Measurements from ENCODE around the gene TAS2R20. TPM values are rescaled to one million over a fixed set of nuclear protein-coding genes. Genes with fewer than 3 reads are reported as not detected.
"Not testable (repeated sequence)": the region's sequence is repeated elsewhere in the genome, so short reads cannot be mapped to it uniquely, and the experiment has no call there.

The TAS2R20 gene
- polyA plus RNA-seq, 1 donor (not counting 4 experiments of a cell fraction or from before 2014, with no cell fraction given), result 0.43 TPM

GRCh38 chr12:11039171-11039570 is 41.1 kb upstream of the TAS2R20 start:
- DNase-seq (ENCODE audit: low read depth, low spot score) (no peak), FAIRE-seq (no peak)
- Histone ChIP-seq H3K4me1 (ENCODE audit: control insufficient read depth, extremely low read depth, insufficient read depth, low read length) (no peaks in the 10 kb centered on the region), H3K36me3 (ENCODE audit: control insufficient read depth in 2 of 2, extremely low read depth in 1 of 2, insufficient read depth in 2 of 2, low read length in 2 of 2) (no peaks in the 10 kb centered on the region), H3K79me2 (ENCODE audit: control insufficient read depth, insufficient read depth, low read length) (no peaks in the 10 kb centered on the region), H4K20me1 (ENCODE audit: control insufficient read depth, extremely low read depth, insufficient read depth, low read length) (no peaks in the 10 kb centered on the region), H2AFZ (ENCODE audit: control insufficient read depth, low read length) (no peak overlapping the region), H3K9ac (ENCODE audit: control insufficient read depth, extremely low read depth, insufficient read depth, low read length) (no peak overlapping the region), H3K4me2 (ENCODE audit: control insufficient read depth, extremely low read depth, insufficient read depth, low read depth, low read length) (no peak overlapping the region), H3K9me3 (ENCODE audit: control insufficient read depth, low read depth, low read length) (no peaks in the 10 kb centered on the region), H3K4me3 (ENCODE audit: control insufficient read depth in 2 of 3, extremely low read depth in 1 of 3, insufficient read depth in 2 of 3, low read depth in 1 of 3, low read length in 3 of 3) (no peak overlapping the region), H3K27ac (ENCODE audit: control insufficient read depth, insufficient read depth, low read length) (no peak overlapping the region), H3K27me3 (ENCODE audit: control insufficient read depth, extremely low read depth, insufficient read depth, low read length) (no peaks in the 10 kb centered on the region), H3K9me1 (ENCODE audit: control insufficient read depth, extremely low read depth, insufficient read depth, low read length) (no peaks in the 10 kb centered on the region)
- TF ChIP-seq CTCF (optimal IDR thresholded peaks at IDR 0.05 in 1 of 3, IDR thresholded peaks at IDR 0.05 in 1 of 3, conservative IDR thresholded peaks at IDR 0.05 in 1 of 3; ENCODE audit: extremely low read depth in 1 of 3, insufficient read depth in 2 of 3, low read length in 3 of 3) (no peak), EZH2 (IDR thresholded peaks at IDR 0.05; ENCODE audit: low read length) (no peak)
- dilution Hi-C loops (cut with MboI; ENCODE audit: extremely low pct_ligation_motif_present, low sequenced_read_pairs), result no loop called here

- H3K4me2 ChIP-seq (ENCODE audit: control insufficient read depth, extremely low read depth, insufficient read depth, low read depth, low read length); H3K4me3 ChIP-seq (ENCODE audit: control insufficient read depth in 2 of 3, extremely low read depth in 1 of 3, insufficient read depth in 2 of 3, low read depth in 1 of 3, low read length in 3 of 3); H3K36me3 ChIP-seq (ENCODE audit: control insufficient read depth in 2 of 2, extremely low read depth in 1 of 2, insufficient read depth in 2 of 2, low read length in 2 of 2); H3K79me2 ChIP-seq (ENCODE audit: control insufficient read depth, insufficient read depth, low read length); H3K27ac ChIP-seq (ENCODE audit: control insufficient read depth, insufficient read depth, low read length); H3K4me1 ChIP-seq (ENCODE audit: control insufficient read depth, extremely low read depth, insufficient read depth, low read length); DNase-seq (ENCODE audit: low read depth, low spot score); H3K9me3 ChIP-seq (ENCODE audit: control insufficient read depth, low read depth, low read length); H3K9ac ChIP-seq (ENCODE audit: control insufficient read depth, extremely low read depth, insufficient read depth, low read length); dilution Hi-C loops (cut with MboI; ENCODE audit: extremely low pct_ligation_motif_present, low sequenced_read_pairs); H3K27me3 ChIP-seq (ENCODE audit: control insufficient read depth, extremely low read depth, insufficient read depth, low read length); H3K9me1 ChIP-seq (ENCODE audit: control insufficient read depth, extremely low read depth, insufficient read depth, low read length); H4K20me1 ChIP-seq (ENCODE audit: control insufficient read depth, extremely low read depth, insufficient read depth, low read length); H2AFZ ChIP-seq (ENCODE audit: control insufficient read depth, low read length): not testable (repeated sequence)
- FAIRE-seq, result peak; percentile 81
These were observed 35.9 kb upstream of the TAS2R20 start for GRCh38 chr12:11033959-11034358.

GRCh38 chr12:11031307-11031706 is 33.2 kb upstream of the TAS2R20 start, which contains the start of gene TAS2R31:
Gene TAS2R31 (minus strand): TSS chr12:11031407. CDS start chr12:11031335, 72 bp downstream.
- no peaks in the 10 kb centered on the region for H3K79me2 ChIP-seq (ENCODE audit: control insufficient read depth, insufficient read depth, low read length)
- H2AFZ ChIP-seq (ENCODE audit: control insufficient read depth, low read length), result no peak within 1 kb of the TSS
- no peaks in the 10 kb centered on the region for H3K36me3 ChIP-seq (ENCODE audit: control insufficient read depth in 2 of 2, extremely low read depth in 1 of 2, insufficient read depth in 2 of 2, low read length in 2 of 2)
- no peak within 1 kb of the TSS for H3K27ac ChIP-seq (ENCODE audit: control insufficient read depth, insufficient read depth, low read length)
- no peak within 1 kb of the TSS for H3K4me3 ChIP-seq (ENCODE audit: control insufficient read depth in 2 of 3, extremely low read depth in 1 of 3, insufficient read depth in 2 of 3, low read depth in 1 of 3, low read length in 3 of 3)
- H3K9ac ChIP-seq (ENCODE audit: control insufficient read depth, extremely low read depth, insufficient read depth, low read length), result no peak within 1 kb of the TSS
- FAIRE-seq (no peak), DNase-seq (ENCODE audit: low read depth, low spot score) (no peak)
- no peak within 1 kb of the TSS for H3K4me2 ChIP-seq (ENCODE audit: control insufficient read depth, extremely low read depth, insufficient read depth, low read depth, low read length)
- no peaks in the 10 kb centered on the region for H4K20me1 ChIP-seq (ENCODE audit: control insufficient read depth, extremely low read depth, insufficient read depth, low read length)
- no peaks in the 10 kb centered on the region for H3K4me1 ChIP-seq (ENCODE audit: control insufficient read depth, extremely low read depth, insufficient read depth, low read length)
- no peaks in the 10 kb centered on the region for H3K9me1 ChIP-seq (ENCODE audit: control insufficient read depth, extremely low read depth, insufficient read depth, low read length)
- TF ChIP-seq EZH2 (IDR thresholded peaks at IDR 0.05; ENCODE audit: low read length) (no peak), CTCF (optimal IDR thresholded peaks at IDR 0.05 in 1 of 3, IDR thresholded peaks at IDR 0.05 in 1 of 3, conservative IDR thresholded peaks at IDR 0.05 in 1 of 3; ENCODE audit: extremely low read depth in 1 of 3, insufficient read depth in 2 of 3, low read length in 3 of 3) (no peak)
- H3K27me3 ChIP-seq (ENCODE audit: control insufficient read depth, extremely low read depth, insufficient read depth, low read length), result no peaks in the 10 kb centered on the region
- no peaks in the 10 kb centered on the region for H3K9me3 ChIP-seq (ENCODE audit: control insufficient read depth, low read depth, low read length)
- dilution Hi-C loops (cut with MboI; ENCODE audit: extremely low pct_ligation_motif_present, low sequenced_read_pairs), result no loop called here

Data from keratinocyte (primary cell).